Osteoblast (primary cell): Measurements from ENCODE around the gene IDH3B. TPM values are rescaled to one million over a fixed set of nuclear protein-coding genes. Genes with fewer than 3 reads are reported as not detected.

ENCODE experiments used
- DNase-seq: peaks from one replicate; pipeline ENCODE4 v3.0.0; 2011; ENCODE audit warnings: low spot score, mixed read lengths; ENCODE audit not compliant: insufficient read length; ENCODE audit errors: missing footprints
- H2AFZ ChIP-seq: 2 replicates; pipeline ENCODE4 v1.6.0; 2011; ENCODE audit warnings: mild to moderate bottlenecking, low read length
- H3K27ac ChIP-seq: 2 replicates; pipeline ENCODE4 v1.5.1; 2011; ENCODE audit warnings: mild to moderate bottlenecking, low read depth, low read length, moderate library complexity
- H3K27me3 ChIP-seq: 2 replicates; pipeline ENCODE4 v1.6.0; 2012; ENCODE audit warnings: mild to moderate bottlenecking, control low read depth, inconsistent platforms, low read length, moderate library complexity; ENCODE audit not compliant: insufficient read depth
- H3K36me3 ChIP-seq: 2 replicates; pipeline ENCODE4 v1.5.1; 2011; ENCODE audit warnings: mild to moderate bottlenecking, low read length, control low read depth, moderate library complexity; ENCODE audit not compliant: insufficient read depth
- H3K4me1 ChIP-seq: 2 replicates; pipeline ENCODE4 v1.5.1; 2011; ENCODE audit warnings: mild to moderate bottlenecking, low read length, control low read depth, moderate library complexity; ENCODE audit not compliant: insufficient read depth
- H3K4me2 ChIP-seq: 2 replicates; pipeline ENCODE4 v1.6.0; 2011; ENCODE audit warnings: mild to moderate bottlenecking, low read length; ENCODE audit not compliant: insufficient read depth
- H3K4me3 ChIP-seq: fragments of 200-600 bp; sonication (generic); 3 replicates; pipeline ENCODE4 v1.5.1; 2012; ENCODE audit warnings: mild to moderate bottlenecking, low read length, inconsistent platforms; ENCODE audit not compliant: insufficient read depth
- H3K79me2 ChIP-seq: 2 replicates; pipeline ENCODE4 v1.6.0; 2012; ENCODE audit warnings: mild to moderate bottlenecking, low read length, control low read depth, inconsistent platforms; ENCODE audit not compliant: insufficient read depth
- H3K9me3 ChIP-seq: 2 replicates; pipeline ENCODE4 v1.5.1; 2011; ENCODE audit warnings: low read depth, low read length, control low read depth
- H4K20me1 ChIP-seq: 2 replicates; pipeline ENCODE4 v1.6.0; 2012; ENCODE audit warnings: mild to moderate bottlenecking, low read length, control low read depth; ENCODE audit not compliant: insufficient read depth
- total RNA-seq: library from RNA; depleted of rRNA; stranded (reverse); fragments of >200 nt; gene quantifications from 2 replicates; pipeline ENCODE4 v1.2.3, GENCODE V29; 2012
- TF ChIP-seq, protein P1 (sequence below): IDR thresholded peaks from 2 replicates; pipeline ENCODE4 v1.5.1; 2011; ENCODE audit warnings: mild to moderate bottlenecking, low read depth, low read length, moderate library complexity; ENCODE audit errors: extremely low read depth

IDH3B gene
- total RNA-seq, 1 donor = 71.7 TPM

DNA sequence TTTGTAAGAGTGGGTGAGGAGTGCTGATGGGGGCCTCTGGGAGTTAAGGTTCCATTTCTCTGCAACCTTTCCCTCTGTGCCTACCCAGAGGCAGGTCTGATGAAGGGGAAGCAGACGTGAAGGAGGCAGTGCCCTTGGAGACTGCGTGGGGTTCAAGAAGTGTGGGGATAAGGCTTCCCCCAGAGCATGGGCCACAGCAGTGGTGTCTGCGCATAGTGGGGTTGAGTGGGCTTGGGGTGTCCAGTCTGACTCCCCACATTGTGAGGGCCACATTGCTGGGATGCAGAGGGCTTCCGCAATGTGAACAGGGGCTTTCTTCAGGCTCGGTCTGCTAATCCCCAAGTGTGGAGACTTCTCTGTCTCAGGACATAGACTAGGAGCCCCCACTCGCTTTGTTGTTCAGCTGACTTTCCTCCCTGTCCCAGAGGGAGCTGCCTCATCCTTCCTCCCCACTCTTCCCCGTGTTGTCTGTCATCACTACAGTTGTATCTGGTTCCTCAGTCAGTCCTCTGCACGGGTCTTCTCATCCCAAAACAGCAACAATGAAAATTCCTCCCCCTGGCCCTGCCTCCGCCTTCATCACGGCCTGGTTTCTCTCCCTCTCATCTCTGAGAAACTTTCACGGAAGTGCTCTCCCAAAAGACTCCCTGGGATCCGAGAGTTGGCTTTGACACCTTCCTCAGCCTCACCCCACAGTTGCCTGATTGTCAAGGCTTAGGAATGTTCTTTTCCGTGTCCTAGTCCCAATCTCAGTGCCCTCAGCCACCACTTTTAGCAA lies 31.4 kb upstream of the IDH3B start:
- Histone ChIP-seq H3K27ac (no peak overlapping the region), H3K4me1 (no peaks in the 10 kb centered on the region), H3K4me2 (no peak overlapping the region), H3K36me3 (no peaks in the 10 kb centered on the region), H4K20me1 (no peaks in the 10 kb centered on the region), H3K4me3 (no peak overlapping the region), H2AFZ (no peak overlapping the region), H3K79me2 (no peaks in the 10 kb centered on the region), H3K27me3 (peaks cover 63% of the 10 kb centered on the region), H3K9me3 (no peaks in the 10 kb centered on the region)
- peak; percentile 79 for DNase-seq
- TF ChIP-seq, protein P1, sequence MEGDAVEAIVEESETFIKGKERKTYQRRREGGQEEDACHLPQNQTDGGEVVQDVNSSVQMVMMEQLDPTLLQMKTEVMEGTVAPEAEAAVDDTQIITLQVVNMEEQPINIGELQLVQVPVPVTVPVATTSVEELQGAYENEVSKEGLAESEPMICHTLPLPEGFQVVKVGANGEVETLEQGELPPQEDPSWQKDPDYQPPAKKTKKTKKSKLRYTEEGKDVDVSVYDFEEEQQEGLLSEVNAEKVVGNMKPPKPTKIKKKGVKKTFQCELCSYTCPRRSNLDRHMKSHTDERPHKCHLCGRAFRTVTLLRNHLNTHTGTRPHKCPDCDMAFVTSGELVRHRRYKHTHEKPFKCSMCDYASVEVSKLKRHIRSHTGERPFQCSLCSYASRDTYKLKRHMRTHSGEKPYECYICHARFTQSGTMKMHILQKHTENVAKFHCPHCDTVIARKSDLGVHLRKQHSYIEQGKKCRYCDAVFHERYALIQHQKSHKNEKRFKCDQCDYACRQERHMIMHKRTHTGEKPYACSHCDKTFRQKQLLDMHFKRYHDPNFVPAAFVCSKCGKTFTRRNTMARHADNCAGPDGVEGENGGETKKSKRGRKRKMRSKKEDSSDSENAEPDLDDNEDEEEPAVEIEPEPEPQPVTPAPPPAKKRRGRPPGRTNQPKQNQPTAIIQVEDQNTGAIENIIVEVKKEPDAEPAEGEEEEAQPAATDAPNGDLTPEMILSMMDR = no peak

GRCh38 chr20:2694519-2694918 lies 30.5 kb upstream of the IDH3B start:
- H3K27me3 ChIP-seq = peaks cover 67% of the 10 kb centered on the region
- no peaks in the 10 kb centered on the region for H3K36me3 ChIP-seq

DNA sequence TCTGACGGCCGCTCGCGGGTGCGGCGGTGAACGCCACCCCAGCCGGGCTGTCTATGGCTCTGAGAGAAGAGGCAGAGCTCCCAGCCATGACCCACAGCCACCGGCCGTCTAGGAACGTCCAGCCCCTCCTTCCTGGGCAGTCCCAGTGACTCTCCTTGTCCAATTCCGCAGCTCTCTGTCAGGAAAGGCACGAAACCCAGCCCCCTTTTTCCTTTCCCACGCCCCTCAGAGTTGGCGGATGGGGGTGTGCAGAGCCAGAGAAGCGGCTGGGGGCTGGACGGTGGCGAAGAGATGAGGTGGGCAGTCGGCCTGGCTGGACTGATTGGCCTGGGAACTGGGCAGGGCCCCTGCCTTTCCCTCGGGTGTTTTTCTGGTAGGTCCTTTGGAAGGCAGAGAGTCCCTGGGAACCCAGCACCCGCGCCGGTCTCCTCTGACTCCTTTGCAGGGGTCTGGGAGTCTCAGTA lies 30.0 kb upstream of the IDH3B start:
- peak; percentile 91 for DNase-seq
- Histone ChIP-seq H3K9me3 (no peaks in the 10 kb centered on the region), H3K79me2 (no peaks in the 10 kb centered on the region), H2AFZ (no peak overlapping the region), H3K27ac (no peak overlapping the region), H3K4me3 (no peak overlapping the region), H3K27me3 (peaks cover 69% of the 10 kb centered on the region), H4K20me1 (no peaks in the 10 kb centered on the region), H3K4me2 (no peak overlapping the region), H3K4me1 (no peaks in the 10 kb centered on the region), H3K36me3 (no peaks in the 10 kb centered on the region)
- TF ChIP-seq, protein P1 = no peak

More at GRCh38 chr20:2694519-2694918, 30.5 kb upstream of the IDH3B start:
- Histone ChIP-seq H3K4me1 (no peaks in the 10 kb centered on the region), H3K27ac (no peak overlapping the region), H3K79me2 (no peaks in the 10 kb centered on the region), H3K4me2 (no peak overlapping the region), H3K4me3 (no peak overlapping the region), H2AFZ (no peak overlapping the region), H3K9me3 (no peaks in the 10 kb centered on the region), H4K20me1 (no peaks in the 10 kb centered on the region)
- TF ChIP-seq, protein P1 = no peak
- peak; percentile 83 for DNase-seq

DNA sequence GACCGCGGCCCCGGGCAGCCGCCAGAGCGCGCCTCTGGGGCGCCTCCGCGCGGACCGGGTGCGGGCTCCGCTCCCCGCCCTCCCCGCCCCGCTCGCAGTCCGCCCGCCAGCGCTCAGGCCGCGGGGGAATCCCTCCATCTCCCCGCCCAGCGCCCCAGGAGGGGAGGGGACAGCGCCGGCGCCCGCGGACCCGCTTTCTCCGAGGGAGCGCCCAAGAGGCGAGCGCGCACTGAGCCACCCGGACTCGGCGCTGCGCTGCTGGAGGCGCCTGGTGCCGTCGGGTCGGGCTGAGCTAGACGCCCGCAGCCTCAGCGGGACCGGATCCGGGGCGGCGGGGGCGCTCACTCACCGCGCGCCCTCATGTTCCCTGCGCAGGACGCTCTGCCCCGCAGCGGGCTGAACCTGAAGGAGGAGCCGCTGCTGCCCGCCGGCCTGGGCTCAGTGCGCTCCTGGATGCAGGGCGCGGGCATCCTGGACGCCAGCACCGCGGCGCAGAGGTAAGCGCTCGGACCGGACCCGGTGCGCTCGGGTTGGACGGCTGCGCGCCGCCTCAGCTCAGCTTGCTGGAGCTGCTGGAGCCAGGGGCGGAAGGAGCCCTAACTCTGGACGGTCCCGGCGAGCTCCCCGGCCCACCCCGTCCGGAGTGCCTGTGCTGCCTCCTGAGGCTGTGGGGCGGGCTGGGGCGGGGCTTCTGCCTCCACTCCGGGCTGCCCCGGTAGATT lies 29.4 kb upstream of the IDH3B start:
- no peaks in the 10 kb centered on the region for H3K9me3 ChIP-seq
- DNase-seq = peak; percentile 88
- no peak overlapping the region for H3K27ac ChIP-seq
- H4K20me1 ChIP-seq = no peaks in the 10 kb centered on the region
- TF ChIP-seq, protein P1 = no peak
- no peaks in the 10 kb centered on the region for H3K4me1 ChIP-seq
- H3K79me2 ChIP-seq = no peaks in the 10 kb centered on the region
- no peak overlapping the region for H2AFZ ChIP-seq
- no peaks in the 10 kb centered on the region for H3K36me3 ChIP-seq
- H3K4me2 ChIP-seq = no peak overlapping the region
- peaks cover 67% of the 10 kb centered on the region for H3K27me3 ChIP-seq
- no peak overlapping the region for H3K4me3 ChIP-seq
